ENCODE measurements around the gene GPC5. TPM values are rescaled to one million over a fixed set of nuclear protein-coding genes. Genes with fewer than 3 reads are reported as not detected.

The GPC5 gene
- total RNA-seq, 2 donors from 2014 or later: 0.22 to 0.51 TPM

- no peak overlapping the region for H3K9ac ChIP-seq (ENCODE audit: extremely low read depth, low read length, poor library complexity, severe bottlenecking)
- no peak overlapping the region for H3K27ac ChIP-seq (ENCODE audit: low read depth, low read length)
- no peaks in the 10 kb centered on the region for H3K9me3 ChIP-seq (ENCODE audit: control insufficient read depth, low read length)
- no peak overlapping the region for H3K4me3 ChIP-seq (ENCODE audit: low read length)
- TF ChIP-seq CTCF (conservative IDR thresholded peaks at IDR 0.05): no peak
- H3K4me3 Mint-ChIP-seq: no peak overlapping the region
- H3K27me3 Mint-ChIP-seq (ENCODE audit: insufficient read depth): no peaks in the 10 kb centered on the region
- no peaks in the 10 kb centered on the region for H3K27me3 ChIP-seq (ENCODE audit: control insufficient read depth, insufficient read depth, low read length, poor library complexity, severe bottlenecking)
- no peaks in the 10 kb centered on the region for H3K36me3 Mint-ChIP-seq (ENCODE audit: low read depth)
- WGBS, 2 experiments (ENCODE audit: insufficient coverage in 1 of 2, insufficient read length in 1 of 2): 92 to 94% methylated on average over 2 to 3 of the region's 3 CpGs
- no peaks in the 10 kb centered on the region for H3K4me1 Mint-ChIP-seq
- H3K4me1 ChIP-seq (ENCODE audit: control insufficient read depth, insufficient read depth, low read length): no peaks in the 10 kb centered on the region
- no peak for DNase-seq
- no peaks in the 10 kb centered on the region for H3K36me3 ChIP-seq (ENCODE audit: control insufficient read depth, insufficient read depth, low read length)
- H3K27ac Mint-ChIP-seq: no peak overlapping the region
- H3K9me3 Mint-ChIP-seq: peaks cover 11% of the 10 kb centered on the region
Measured at GRCh38 chr13:92547266-92547665, 1148.8 kb downstream of the GPC5 start.

GRCh38 chr13:92549276-92549675 is 1150.9 kb downstream of the GPC5 start:
- Mint-ChIP-seq H3K4me3 (no peak overlapping the region), H3K9me3 (peaks cover 11% of the 10 kb centered on the region), H3K27ac (no peak overlapping the region), H3K27me3 (ENCODE audit: insufficient read depth) (no peaks in the 10 kb centered on the region), H3K36me3 (ENCODE audit: low read depth) (no peaks in the 10 kb centered on the region), H3K4me1 (no peaks in the 10 kb centered on the region)
- Histone ChIP-seq H3K27me3 (ENCODE audit: control insufficient read depth, insufficient read depth, low read length, poor library complexity, severe bottlenecking) (no peaks in the 10 kb centered on the region), H3K9me3 (ENCODE audit: control insufficient read depth, low read length) (no peaks in the 10 kb centered on the region), H3K9ac (ENCODE audit: extremely low read depth, low read length, poor library complexity, severe bottlenecking) (no peak overlapping the region), H3K4me1 (ENCODE audit: control insufficient read depth, insufficient read depth, low read length) (no peaks in the 10 kb centered on the region), H3K36me3 (ENCODE audit: control insufficient read depth, insufficient read depth, low read length) (no peaks in the 10 kb centered on the region), H3K4me3 (ENCODE audit: low read length) (no peak overlapping the region), H3K27ac (ENCODE audit: low read depth, low read length) (no peak overlapping the region)
- 100% methylated on average over 1 of the region's 1 CpG; no CpG with 5 or more reads in 1 of the 2 experiments for WGBS, 2 experiments (ENCODE audit: insufficient coverage in 1 of 2, insufficient read length in 1 of 2)
- no peak for DNase-seq
- no peak for TF ChIP-seq CTCF (conservative IDR thresholded peaks at IDR 0.05)

GRCh38 chr13:92553470-92554114 is 1155.2 kb downstream of the GPC5 start:
- DNase-seq: no peak
- H3K27me3 ChIP-seq (ENCODE audit: control insufficient read depth, insufficient read depth, low read length, poor library complexity, severe bottlenecking): no peaks in the 10 kb centered on the region
- H3K9ac ChIP-seq (ENCODE audit: extremely low read depth, low read length, poor library complexity, severe bottlenecking): no peak overlapping the region
- no peak overlapping the region for H3K4me3 Mint-ChIP-seq
- H3K4me1 Mint-ChIP-seq: no peaks in the 10 kb centered on the region
- H3K9me3 Mint-ChIP-seq: no peaks in the 10 kb centered on the region
- H3K9me3 ChIP-seq (ENCODE audit: control insufficient read depth, low read length): no peaks in the 10 kb centered on the region
- no peak overlapping the region for H3K27ac ChIP-seq (ENCODE audit: low read depth, low read length)
- H3K4me1 ChIP-seq (ENCODE audit: control insufficient read depth, insufficient read depth, low read length): no peaks in the 10 kb centered on the region
- no peaks in the 10 kb centered on the region for H3K36me3 ChIP-seq (ENCODE audit: control insufficient read depth, insufficient read depth, low read length)
- 94% methylated on average over 3 of the region's 3 CpGs; no CpG with 5 or more reads in 1 of the 2 experiments for WGBS, 2 experiments (ENCODE audit: insufficient coverage in 1 of 2, insufficient read length in 1 of 2)
- H3K27me3 Mint-ChIP-seq (ENCODE audit: insufficient read depth): no peaks in the 10 kb centered on the region
- no peak overlapping the region for H3K4me3 ChIP-seq (ENCODE audit: low read length)
- no peak overlapping the region for H3K27ac Mint-ChIP-seq
- H3K36me3 Mint-ChIP-seq (ENCODE audit: low read depth): no peaks in the 10 kb centered on the region
- no peak for TF ChIP-seq CTCF (conservative IDR thresholded peaks at IDR 0.05)
